C4-2B (cell line): ENCODE results near the gene RRP36.

ENCODE experiments used
- ZFX ChIP-seq: fragments of 450-650 bp; IDR thresholded peaks from 2 replicates; pipeline ENCODE4 v1.6.1; 2017
- TF ChIP-seq, protein P1 (sequence below): fragments of 450-650 bp; conservative IDR thresholded peaks from 2 replicates; pipeline ENCODE4 v1.5.1; 2017; ENCODE audit warnings: mild to moderate bottlenecking

DNA sequence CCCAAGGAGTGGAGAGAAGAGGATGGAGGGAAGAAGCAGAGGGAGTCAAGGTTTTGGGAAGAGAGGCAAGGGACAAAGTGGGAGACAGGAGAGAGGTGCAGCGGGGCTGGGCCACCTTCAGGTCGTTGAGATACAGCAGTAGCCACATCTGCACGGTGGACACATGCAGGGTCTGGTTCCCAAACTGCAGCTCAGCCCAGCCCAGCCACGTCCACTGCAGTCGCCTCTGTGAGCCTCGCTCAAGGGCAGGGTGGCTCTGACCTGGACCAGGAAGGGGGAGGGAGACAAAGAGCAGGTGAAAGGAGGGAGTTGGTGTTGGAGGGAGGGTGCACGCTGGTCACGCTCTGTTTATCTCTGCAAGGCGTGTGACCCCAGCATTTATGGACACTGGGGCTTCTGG lies 17.3 kb downstream of the RRP36 start:
- TF ChIP-seq, protein P1, sequence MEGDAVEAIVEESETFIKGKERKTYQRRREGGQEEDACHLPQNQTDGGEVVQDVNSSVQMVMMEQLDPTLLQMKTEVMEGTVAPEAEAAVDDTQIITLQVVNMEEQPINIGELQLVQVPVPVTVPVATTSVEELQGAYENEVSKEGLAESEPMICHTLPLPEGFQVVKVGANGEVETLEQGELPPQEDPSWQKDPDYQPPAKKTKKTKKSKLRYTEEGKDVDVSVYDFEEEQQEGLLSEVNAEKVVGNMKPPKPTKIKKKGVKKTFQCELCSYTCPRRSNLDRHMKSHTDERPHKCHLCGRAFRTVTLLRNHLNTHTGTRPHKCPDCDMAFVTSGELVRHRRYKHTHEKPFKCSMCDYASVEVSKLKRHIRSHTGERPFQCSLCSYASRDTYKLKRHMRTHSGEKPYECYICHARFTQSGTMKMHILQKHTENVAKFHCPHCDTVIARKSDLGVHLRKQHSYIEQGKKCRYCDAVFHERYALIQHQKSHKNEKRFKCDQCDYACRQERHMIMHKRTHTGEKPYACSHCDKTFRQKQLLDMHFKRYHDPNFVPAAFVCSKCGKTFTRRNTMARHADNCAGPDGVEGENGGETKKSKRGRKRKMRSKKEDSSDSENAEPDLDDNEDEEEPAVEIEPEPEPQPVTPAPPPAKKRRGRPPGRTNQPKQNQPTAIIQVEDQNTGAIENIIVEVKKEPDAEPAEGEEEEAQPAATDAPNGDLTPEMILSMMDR: no peak
- no peak for TF ChIP-seq ZFX
